Measurements from ENCODE around the gene CPA3.

DNA sequence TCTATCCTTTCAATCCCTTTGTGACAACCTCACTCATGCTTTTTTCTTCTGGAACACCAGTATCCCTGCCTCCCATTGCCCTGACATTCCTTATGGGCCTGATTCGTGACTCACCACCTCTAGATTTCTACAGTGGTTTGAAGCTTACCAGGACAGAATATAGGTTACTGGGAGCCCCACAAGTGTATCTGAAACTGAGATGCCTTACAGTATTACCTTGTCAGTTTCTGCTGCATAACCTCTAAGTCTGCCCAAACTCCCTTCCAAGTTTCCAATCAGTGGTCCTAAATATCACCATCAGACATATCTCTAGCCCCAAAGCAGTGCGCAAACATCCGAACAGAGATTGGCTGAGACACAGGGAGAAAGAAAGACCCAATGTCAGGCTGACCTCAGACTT is 31.9 kb upstream of the CPA3 start:
- TF ChIP-seq, protein P1, sequence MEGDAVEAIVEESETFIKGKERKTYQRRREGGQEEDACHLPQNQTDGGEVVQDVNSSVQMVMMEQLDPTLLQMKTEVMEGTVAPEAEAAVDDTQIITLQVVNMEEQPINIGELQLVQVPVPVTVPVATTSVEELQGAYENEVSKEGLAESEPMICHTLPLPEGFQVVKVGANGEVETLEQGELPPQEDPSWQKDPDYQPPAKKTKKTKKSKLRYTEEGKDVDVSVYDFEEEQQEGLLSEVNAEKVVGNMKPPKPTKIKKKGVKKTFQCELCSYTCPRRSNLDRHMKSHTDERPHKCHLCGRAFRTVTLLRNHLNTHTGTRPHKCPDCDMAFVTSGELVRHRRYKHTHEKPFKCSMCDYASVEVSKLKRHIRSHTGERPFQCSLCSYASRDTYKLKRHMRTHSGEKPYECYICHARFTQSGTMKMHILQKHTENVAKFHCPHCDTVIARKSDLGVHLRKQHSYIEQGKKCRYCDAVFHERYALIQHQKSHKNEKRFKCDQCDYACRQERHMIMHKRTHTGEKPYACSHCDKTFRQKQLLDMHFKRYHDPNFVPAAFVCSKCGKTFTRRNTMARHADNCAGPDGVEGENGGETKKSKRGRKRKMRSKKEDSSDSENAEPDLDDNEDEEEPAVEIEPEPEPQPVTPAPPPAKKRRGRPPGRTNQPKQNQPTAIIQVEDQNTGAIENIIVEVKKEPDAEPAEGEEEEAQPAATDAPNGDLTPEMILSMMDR (IDR thresholded peaks at IDR 0.05) = no peak
- no peak for TF ChIP-seq POLR2AphosphoS5 (IDR thresholded peaks at IDR 0.05)
- no peak for TF ChIP-seq POLR2A (IDR thresholded peaks at IDR 0.05)
